Right ventricle myocardium superior (tissue), 1 donor: ENCODE results near the gene PACC1. TPM values are rescaled to one million over a fixed set of nuclear protein-coding genes. Genes with fewer than 3 reads are reported as not detected.

Experiments used
- ATAC-seq: fragments of 200-7000 bp; cut with Tn5 transposase; one replicate; pipeline ENCODE4 v1.9.1; 2020; ENCODE audit warnings: mild to moderate bottlenecking; ENCODE audit not compliant: poor library complexity
- DNase-seq: peaks from one replicate; pipeline ENCODE4 v3.0.0-alpha.2; 2020
- intact Hi-C: fragments of 100-400 bp; cut with DNase I; formaldehyde crosslinking; loops from one replicate; pipeline ENCODE4 v1.11.2; 2022
- total RNA-seq: library from RNA; stranded (reverse); fragmentation: NEBNext Ultra II Directional; extraction: Animal tissue kit (Norgen Biotek cat#: 25700); gene quantifications from one replicate; pipeline ENCODE4 v1.2.1, GENCODE V29; 2021
- donor health status: DM: no; HTN: yes; CAD: no; lungs with severe emphysema.

PACC1 gene
- total RNA-seq, 1 donor from 2014 or later: 2.2 TPM

- intact Hi-C loops: no loop called here
- ATAC-seq (no peak), DNase-seq (no peak)
Observed at GRCh38 chr1:212446333-212446732, 31.6 kb upstream of the PACC1 start.

- DNase-seq (no peak), ATAC-seq (no peak)
- intact Hi-C loops: no loop called here
Observed at GRCh38 chr1:212442408-212442807, 27.7 kb upstream of the PACC1 start.

- intact Hi-C loops: no loop called here
- DNase-seq: no peak
- ATAC-seq: no peak
Observed at GRCh38 chr1:212440419-212440818, 25.7 kb upstream of the PACC1 start.

- DNase-seq (no peak), ATAC-seq (no peak)
- intact Hi-C loops: no loop called here
Observed at GRCh38 chr1:212438831-212439237, 24.1 kb upstream of the PACC1 start.

- ATAC-seq: no peak
- DNase-seq: no peak
- intact Hi-C loops: no loop called here
Observed at GRCh38 chr1:212437179-212437798, 22.6 kb upstream of the PACC1 start.

GRCh38 chr1:212434992-212435391, 20.3 kb upstream of the PACC1 start:
- intact Hi-C loops: no loop called here
- no peak for ATAC-seq
- DNase-seq: no peak

- DNase-seq: no peak
- no peak for ATAC-seq
- intact Hi-C loops: no loop called here
Observed at GRCh38 chr1:212433577-212434462, 19.1 kb upstream of the PACC1 start.

- ATAC-seq: peak; percentile 100
- DNase-seq: peak; percentile 92
- intact Hi-C loops: no loop called here
Observed at GRCh38 chr1:212432661-212433576, 18.2 kb upstream of the PACC1 start, which contains the start of gene NENF. Gene NENF, plus strand, starts transcription at chr1:212432920. Its CDS starts 24 bp downstream, at chr1:212432944.

- peak; percentile 11 for ATAC-seq
- intact Hi-C loops: no loop called here
- DNase-seq: no peak
Observed at GRCh38 chr1:212432272-212432660, 17.6 kb upstream of the PACC1 start.

- ATAC-seq (no peak), DNase-seq (no peak)
- intact Hi-C loops: no loop called here
Observed at GRCh38 chr1:212431644-212432043, 17.0 kb upstream of the PACC1 start.

GRCh38 chr1:212430955-212431394, 16.3 kb upstream of the PACC1 start:
- no peak for DNase-seq
- intact Hi-C loops: no loop called here
- no peak for ATAC-seq

- DNase-seq: no peak
- intact Hi-C loops: no loop called here
- ATAC-seq: no peak
Observed at GRCh38 chr1:212430416-212430815, 15.7 kb upstream of the PACC1 start.

GRCh38 chr1:212428496-212428895, 13.8 kb upstream of the PACC1 start:
- no peak for ATAC-seq
- intact Hi-C loops: no loop called here
- no peak for DNase-seq

- DNase-seq: no peak
- intact Hi-C loops: no loop called here
- no peak for ATAC-seq
Observed at GRCh38 chr1:212423879-212424278, 9.2 kb upstream of the PACC1 start.

GRCh38 chr1:212421165-212421564, 6.5 kb upstream of the PACC1 start:
- ATAC-seq: no peak
- intact Hi-C loops: no loop called here
- no peak for DNase-seq

- ATAC-seq (no peak), DNase-seq (no peak)
- intact Hi-C loops: no loop called here
Observed at GRCh38 chr1:212415107-212415841, 588 bp upstream of the PACC1 start.

GRCh38 chr1:212413902-212414327, 771 bp downstream of the PACC1 start:
- intact Hi-C loops: no loop called here
- ATAC-seq (no peak), DNase-seq (no peak)

GRCh38 chr1:212412374-212412773, 2.3 kb downstream of the PACC1 start:
- intact Hi-C loops: no loop called here
- ATAC-seq (no peak), DNase-seq (no peak)
